ENCODE measurements around the gene ABCA1.
"Not testable (repeated sequence)": the region's sequence is repeated elsewhere in the genome, so short reads cannot be mapped to it uniquely, and the experiment has no call there.

ABCA1 gene

GRCh38 chr9:104774831-104775573 is 153.0 kb downstream of the ABCA1 start:
- H3K4me2 ChIP-seq (ENCODE audit: low read length) = no peak overlapping the region
- H3K79me2 ChIP-seq = no peaks in the 10 kb centered on the region
- no peak overlapping the region for H2AFZ ChIP-seq
- H3K9me3 ChIP-seq (ENCODE audit: control insufficient read depth, low read length) = no peaks in the 10 kb centered on the region
- H3K27ac ChIP-seq = no peak overlapping the region
- H3K4me1 ChIP-seq = no peaks in the 10 kb centered on the region
- no peaks in the 10 kb centered on the region for H3K27me3 ChIP-seq (ENCODE audit: control insufficient read depth, insufficient read depth, low read length)
- no peak overlapping the region for H3K9ac ChIP-seq
- H3K36me3 ChIP-seq (ENCODE audit: control insufficient read depth, insufficient read depth, low read length) = no peaks in the 10 kb centered on the region
- no peak overlapping the region for H3K4me3 ChIP-seq (ENCODE audit: low read depth, low read length)
- TF ChIP-seq, protein P1, sequence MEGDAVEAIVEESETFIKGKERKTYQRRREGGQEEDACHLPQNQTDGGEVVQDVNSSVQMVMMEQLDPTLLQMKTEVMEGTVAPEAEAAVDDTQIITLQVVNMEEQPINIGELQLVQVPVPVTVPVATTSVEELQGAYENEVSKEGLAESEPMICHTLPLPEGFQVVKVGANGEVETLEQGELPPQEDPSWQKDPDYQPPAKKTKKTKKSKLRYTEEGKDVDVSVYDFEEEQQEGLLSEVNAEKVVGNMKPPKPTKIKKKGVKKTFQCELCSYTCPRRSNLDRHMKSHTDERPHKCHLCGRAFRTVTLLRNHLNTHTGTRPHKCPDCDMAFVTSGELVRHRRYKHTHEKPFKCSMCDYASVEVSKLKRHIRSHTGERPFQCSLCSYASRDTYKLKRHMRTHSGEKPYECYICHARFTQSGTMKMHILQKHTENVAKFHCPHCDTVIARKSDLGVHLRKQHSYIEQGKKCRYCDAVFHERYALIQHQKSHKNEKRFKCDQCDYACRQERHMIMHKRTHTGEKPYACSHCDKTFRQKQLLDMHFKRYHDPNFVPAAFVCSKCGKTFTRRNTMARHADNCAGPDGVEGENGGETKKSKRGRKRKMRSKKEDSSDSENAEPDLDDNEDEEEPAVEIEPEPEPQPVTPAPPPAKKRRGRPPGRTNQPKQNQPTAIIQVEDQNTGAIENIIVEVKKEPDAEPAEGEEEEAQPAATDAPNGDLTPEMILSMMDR (IDR thresholded peaks at IDR 0.05) = no peak

GRCh38 chr9:104774132-104774531 is 153.8 kb downstream of the ABCA1 start:
- Histone ChIP-seq H3K27ac (no peak overlapping the region), H3K27me3 (ENCODE audit: control insufficient read depth, insufficient read depth, low read length) (no peaks in the 10 kb centered on the region), H3K9ac (no peak overlapping the region), H3K4me3 (ENCODE audit: low read depth, low read length) (no peak overlapping the region), H3K4me1 (no peaks in the 10 kb centered on the region), H3K79me2 (no peaks in the 10 kb centered on the region), H3K4me2 (ENCODE audit: low read length) (no peak overlapping the region), H2AFZ (no peak overlapping the region), H3K36me3 (ENCODE audit: control insufficient read depth, insufficient read depth, low read length) (no peaks in the 10 kb centered on the region), H3K9me3 (ENCODE audit: control insufficient read depth, low read length) (no peaks in the 10 kb centered on the region)
- TF ChIP-seq, protein P1 (IDR thresholded peaks at IDR 0.05) = no peak

DNA sequence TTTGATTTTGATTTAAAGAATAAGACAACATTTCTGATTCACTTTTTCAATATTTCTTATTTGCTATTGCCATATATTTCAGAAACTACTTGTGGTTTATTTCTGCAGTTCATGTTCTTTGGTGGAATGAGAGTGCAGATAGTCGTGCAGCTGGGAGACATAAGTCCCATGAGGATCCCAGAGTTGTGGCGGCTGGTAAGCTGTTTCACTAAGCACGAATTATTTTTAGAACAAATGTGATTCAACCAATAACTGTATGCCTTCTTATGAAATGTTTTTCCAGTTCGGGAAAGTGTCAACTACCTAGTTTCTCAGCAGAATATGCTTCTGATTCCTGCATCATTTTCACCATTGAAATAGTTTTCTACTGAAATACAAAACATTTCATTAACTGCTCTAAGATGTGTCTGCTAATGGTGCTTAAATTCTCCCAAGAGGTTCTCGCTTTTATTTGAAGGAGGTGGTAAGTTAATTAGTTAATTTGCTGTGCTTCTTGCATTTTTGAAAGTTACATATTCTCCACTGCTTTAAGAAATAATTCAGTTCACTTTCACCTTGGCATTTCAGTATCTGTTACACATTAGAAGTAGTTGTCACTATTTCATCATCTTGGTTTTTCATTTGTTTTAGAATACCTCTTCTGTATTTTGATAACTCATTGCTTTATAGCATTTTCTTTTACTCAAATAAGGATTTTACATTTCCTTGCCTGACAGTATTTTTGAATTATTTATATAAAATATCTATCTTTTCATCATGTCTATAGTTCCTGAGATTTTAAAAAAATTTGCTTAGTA is 155.0 kb downstream of the ABCA1 start:
- Histone ChIP-seq H3K79me2 (no peaks in the 10 kb centered on the region), H3K4me1 (no peaks in the 10 kb centered on the region), H3K36me3 (ENCODE audit: control insufficient read depth, insufficient read depth, low read length) (no peaks in the 10 kb centered on the region), H3K27ac (no peak overlapping the region), H3K27me3 (ENCODE audit: control insufficient read depth, insufficient read depth, low read length) (no peaks in the 10 kb centered on the region), H3K9me3 (ENCODE audit: control insufficient read depth, low read length) (no peaks in the 10 kb centered on the region), H2AFZ (no peak overlapping the region), H3K4me2 (ENCODE audit: low read length) (no peak overlapping the region), H3K9ac (no peak overlapping the region), H3K4me3 (ENCODE audit: low read depth, low read length) (no peak overlapping the region)
- TF ChIP-seq, protein P1 (IDR thresholded peaks at IDR 0.05) = no peak

DNA sequence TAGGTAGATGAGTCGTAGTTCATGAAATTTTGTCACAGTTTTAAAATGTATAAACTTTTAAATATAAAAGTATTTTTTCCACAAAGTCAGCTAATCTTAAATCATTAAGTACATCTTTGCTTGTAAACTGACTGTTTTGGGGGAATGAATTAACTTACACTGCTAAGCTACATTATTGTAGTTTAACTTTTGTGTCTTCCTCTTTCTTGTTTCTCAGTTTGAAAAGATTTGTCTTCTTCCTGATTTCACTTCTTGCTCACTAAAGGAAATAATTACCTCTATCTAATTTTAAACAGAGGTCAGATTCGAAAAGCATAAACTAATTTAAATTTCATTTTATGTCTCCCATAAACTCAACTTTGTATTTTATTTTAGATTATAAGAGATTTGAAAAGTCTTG is 158.3 kb downstream of the ABCA1 start:
- no peak overlapping the region for H3K4me3 ChIP-seq (ENCODE audit: low read depth, low read length)
- no peaks in the 10 kb centered on the region for H3K4me1 ChIP-seq
- H3K9me3 ChIP-seq (ENCODE audit: control insufficient read depth, low read length) = no peaks in the 10 kb centered on the region
- no peaks in the 10 kb centered on the region for H3K79me2 ChIP-seq
- no peak overlapping the region for H3K4me2 ChIP-seq (ENCODE audit: low read length)
- H3K9ac ChIP-seq = no peak overlapping the region
- H3K36me3 ChIP-seq (ENCODE audit: control insufficient read depth, insufficient read depth, low read length) = no peaks in the 10 kb centered on the region
- H3K27ac ChIP-seq = no peak overlapping the region
- H2AFZ ChIP-seq = no peak overlapping the region
- TF ChIP-seq, protein P1 (IDR thresholded peaks at IDR 0.05) = no peak
- H3K27me3 ChIP-seq (ENCODE audit: control insufficient read depth, insufficient read depth, low read length) = no peaks in the 10 kb centered on the region

DNA sequence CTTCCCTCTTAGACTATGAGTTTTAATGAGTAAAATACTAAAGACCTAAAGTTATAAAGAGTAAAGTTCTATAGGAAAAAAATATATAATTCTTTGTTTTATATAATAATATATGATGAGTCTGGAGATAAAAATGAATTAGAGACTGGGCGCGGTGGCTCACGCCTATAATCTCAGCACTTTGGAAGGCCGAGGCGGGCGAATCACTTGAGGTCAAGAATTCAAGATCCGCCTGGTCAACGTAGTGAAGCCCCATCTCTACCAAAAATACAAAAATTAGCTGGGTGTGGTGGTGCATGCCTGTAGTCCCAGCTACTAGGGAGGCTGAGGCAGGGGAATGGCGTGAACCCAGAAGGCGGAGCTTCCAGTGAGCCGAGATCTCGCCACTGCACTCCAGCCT is 158.9 kb downstream of the ABCA1 start:
- not testable (repeated sequence) for H3K27me3 ChIP-seq (ENCODE audit: control insufficient read depth, insufficient read depth, low read length); H3K9ac ChIP-seq; H3K27ac ChIP-seq

More for the DNA sequence above, 158.9 kb downstream of the ABCA1 start:
- not testable (repeated sequence) for H3K4me1 ChIP-seq; H3K4me2 ChIP-seq (ENCODE audit: low read length); H3K79me2 ChIP-seq; H3K9me3 ChIP-seq (ENCODE audit: control insufficient read depth, low read length); H3K36me3 ChIP-seq (ENCODE audit: control insufficient read depth, insufficient read depth, low read length); H3K4me3 ChIP-seq (ENCODE audit: low read depth, low read length); H2AFZ ChIP-seq
